AG04450 (cell line): ENCODE data around the gene CARF. TPM values are rescaled to one million over a fixed set of nuclear protein-coding genes. Genes with fewer than 3 reads are reported as not detected.

Experiments used
- CTCF ChIA-PET: fragments of 300-600, 350-600 bp; formaldehyde crosslinking; extraction: SDS; loops from one replicate; lab custom pipeline; 2022; ENCODE audit warnings: antibody characterized with exemption, inconsistent platforms; lab: Charles Lee
- POLR2A ChIA-PET: fragments of 350-600 bp; formaldehyde crosslinking; extraction: SDS; loops from one replicate; lab custom pipeline; 2021; ENCODE audit warnings: antibody characterized with exemption, inconsistent platforms; lab: Yijun Ruan, JAX
- DNase-seq: peaks from one replicate; pipeline ENCODE4 v3.0.0-alpha.2; 2011; ENCODE audit warnings: low read depth, low spot score
- H3K27ac ChIP-seq: one replicate; pipeline ENCODE4 v1.5.1; 2012; ENCODE audit warnings: low read depth, low read length, control low read depth
- H3K27me3 ChIP-seq: one replicate; pipeline ENCODE4 v1.6.0; 2012; ENCODE audit warnings: low read length; ENCODE audit not compliant: control insufficient read depth, insufficient read depth
- H3K4me3 ChIP-seq: 2 replicates; pipeline ENCODE4 v1.5.1; 2011; ENCODE audit warnings: mild to moderate bottlenecking, low read depth, low read length, control low read depth
- H3K9me3 ChIP-seq: 2 replicates; pipeline ENCODE4 v1.5.1; 2012; ENCODE audit warnings: low read length; ENCODE audit not compliant: control insufficient read depth, insufficient read depth
- CTCF ChIP-seq: IDR thresholded peaks from 2 replicates; pipeline ENCODE4 v1.5.1; 2011; ENCODE audit warnings: low read depth, low read length, control low read depth, inconsistent platforms
- polyA plus RNA-seq: library from polyadenylated mRNA; depleted of rRNA; stranded (reverse); fragments of >200 nt; gene quantifications from 2 replicates; pipeline ENCODE4 v1.2.3, GENCODE V29; 2011

CARF gene
- polyA plus RNA-seq, 1 experiment = 7.5 TPM

GRCh38 chr2:203002054-203002821 is 90.2 kb downstream of the CARF start:
- no peak for TF ChIP-seq CTCF
- CTCF ChIA-PET = no interaction called here
- Histone ChIP-seq H3K27me3 (no peaks in the 10 kb centered on the region), H3K4me3 (no peak overlapping the region), H3K9me3 (no peaks in the 10 kb centered on the region), H3K27ac (no peak overlapping the region)
- no peak for DNase-seq
- POLR2A ChIA-PET = interaction anchor here (0.6 kb wide), 1 partner anchor 52 kb away, joined by 3 read pairs; no protein-coding TSS in a partner anchor

DNA sequence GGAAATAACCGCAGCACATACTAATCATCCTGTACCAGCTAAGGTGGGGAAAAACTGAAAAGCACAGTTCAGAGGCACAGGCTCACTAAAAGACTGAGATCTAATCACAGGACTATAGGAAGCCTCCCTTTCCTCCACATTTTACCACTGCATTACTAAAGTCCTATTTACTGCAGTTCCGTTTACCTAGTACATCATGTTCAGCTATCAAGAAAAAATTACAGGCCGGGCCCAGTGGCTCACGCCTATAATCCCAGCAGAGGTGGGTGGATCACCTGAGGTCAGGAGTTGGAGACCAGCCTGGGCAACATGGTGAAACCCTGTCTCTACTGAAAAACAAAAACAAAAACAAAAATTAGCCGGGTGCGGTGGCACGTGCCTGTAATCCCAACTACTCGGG is 91.6 kb downstream of the CARF start:
- CTCF ChIA-PET = no interaction called here

DNA sequence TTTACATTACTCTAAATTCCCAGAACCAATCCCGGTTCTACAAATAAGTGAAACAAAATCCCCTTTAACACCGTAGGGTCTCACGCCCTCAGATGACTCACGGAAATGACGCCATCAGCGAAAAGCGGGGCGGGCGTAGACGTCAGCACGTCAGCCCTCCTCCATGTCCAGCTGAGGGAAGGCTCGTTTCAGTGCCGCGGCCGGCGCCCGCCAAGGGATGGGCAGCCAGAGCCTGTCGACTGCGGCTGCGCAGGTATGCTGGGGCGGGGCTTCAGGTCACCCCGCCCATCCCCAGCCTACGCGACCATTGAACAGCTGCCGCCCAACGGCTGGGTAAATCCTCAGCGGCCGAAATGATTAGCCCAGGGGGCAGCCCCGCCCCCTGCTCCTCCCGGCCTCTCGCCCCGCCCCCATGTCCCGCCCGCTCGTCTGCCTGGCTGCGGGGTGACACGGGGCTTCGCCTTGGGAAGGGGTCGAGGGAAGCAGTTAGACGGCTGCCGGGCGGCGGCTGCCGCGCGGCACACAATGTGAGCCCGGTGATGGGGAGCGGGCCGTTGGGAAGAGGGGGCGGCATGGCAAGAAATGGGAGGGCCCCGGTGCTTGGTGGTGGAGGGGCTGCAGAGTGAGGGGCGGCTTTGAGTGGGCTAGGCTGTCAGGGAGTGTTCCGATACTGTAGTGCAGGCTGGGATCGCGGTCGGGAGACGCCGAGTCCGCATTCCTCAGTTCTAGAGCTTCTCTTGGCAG is 102.6 kb downstream of the CARF start, which contains the start of gene NBEAL1:
Gene NBEAL1 (plus strand): TSS at position 420 of the 744 bp plus-strand sequence. CDS start 1,510 bp downstream, outside the sequence.
- Histone ChIP-seq H3K27ac (peak within 1 kb of the TSS; percentile 93), H3K9me3 (peaks cover 3% of the 10 kb centered on the region; the same call in 1 of the 2 replicates), H3K4me3 (peak within 1 kb of the TSS; percentile 97), H3K27me3 (no peaks in the 10 kb centered on the region)
- DNase-seq = peak; percentile 99
- CTCF ChIA-PET = no interaction called here
- no peak for TF ChIP-seq CTCF
- POLR2A ChIA-PET = interaction anchor here (0.6 to 1.0 kb wide), 2 partner anchors 17 to 900 kb away, joined by 3 to 5 read pairs; no protein-coding TSS in a partner anchor

More for the DNA sequence above, 91.6 kb downstream of the CARF start:
- Histone ChIP-seq H3K27me3 (no peaks in the 10 kb centered on the region), H3K4me3 (no peak overlapping the region), H3K27ac (no peak overlapping the region), H3K9me3 (no peaks in the 10 kb centered on the region)
- DNase-seq = no peak
- POLR2A ChIA-PET = no interaction called here
- TF ChIP-seq CTCF = no peak

GRCh38 chr2:203016716-203017115 is 104.6 kb downstream of the CARF start:
- no peak for TF ChIP-seq CTCF
- ChIA-PET CTCF (no interaction called here), POLR2A (no interaction called here)
- DNase-seq = no peak
- H3K27ac ChIP-seq = no peak overlapping the region
- peak overlapping the region; percentile 97 for H3K4me3 ChIP-seq
- H3K27me3 ChIP-seq = no peaks in the 10 kb centered on the region
- peaks cover 3% of the 10 kb centered on the region; the same call in 1 of the 2 replicates for H3K9me3 ChIP-seq
